CD14-positive monocyte (primary cell): Measurements from ENCODE around the gene TAF5. TPM values are rescaled to one million over a fixed set of nuclear protein-coding genes. Genes with fewer than 3 reads are reported as not detected.

Source experiments
- DNase-seq, 3 donors: peaks; one replicate each; pipeline ENCODE4 v3.0.0-alpha.2; 2011 to 2022
- H2AFZ ChIP-seq: 2 replicates; pipeline ENCODE4 v1.6.0; 2012; ENCODE audit warnings: mild to moderate bottlenecking, low read depth, low read length, inconsistent platforms; ENCODE audit not compliant: insufficient read depth, poor library complexity, severe bottlenecking
- H3K27ac ChIP-seq, 2 donors: 1 replicate in 1 of 2; 2 replicates in 1 of 2; pipeline ENCODE4 v1.5.1; 2012 to 2013; ENCODE audit warnings: low read length in 2 of 2, control low read depth in 1 of 2, inconsistent platforms in 1 of 2, low read depth in 1 of 2, mild to moderate bottlenecking in 1 of 2
- H3K27me3 ChIP-seq, 2 donors: one replicate each; pipeline versions ENCODE4 v1.6.0 to v1.6.1; 2011 to 2013; ENCODE audit warnings: low read length in 2 of 2; ENCODE audit not compliant: control insufficient read depth in 2 of 2, insufficient read depth in 2 of 2
- H3K36me3 ChIP-seq, 2 donors: replicated peaks in 1 of 2; 1 replicate in 1 of 2; 2 replicates in 1 of 2; pipeline versions ENCODE4 v1.5.1 to v1.6.1; 2012 to 2013; ENCODE audit warnings: low read length in 2 of 2, control low read depth in 1 of 2, inconsistent platforms in 1 of 2, mild to moderate bottlenecking in 1 of 2; ENCODE audit not compliant: insufficient read depth in 2 of 2, control insufficient read depth in 1 of 2
- H3K4me1 ChIP-seq, 2 donors: 1 replicate in 1 of 2; 2 replicates in 1 of 2; pipeline versions ENCODE4 v1.5.1 to v1.6.1; 2012 to 2013; ENCODE audit warnings: low read length in 2 of 2, control low read depth in 1 of 2, inconsistent platforms in 1 of 2, mild to moderate bottlenecking in 1 of 2, moderate library complexity in 1 of 2; ENCODE audit not compliant: insufficient read depth in 2 of 2, control insufficient read depth in 1 of 2
- H3K4me2 ChIP-seq: replicated peaks from 2 replicates; pipeline ENCODE3; 2012; ENCODE audit warnings: low read length, moderate library complexity, mild to moderate bottlenecking; ENCODE audit not compliant: poor library complexity, severe bottlenecking; ENCODE audit errors: extremely low read depth
- H3K4me3 ChIP-seq, 3 experiments: fragments of 200-600 bp in 1 of 3; sonication (generic) in 1 of 3; replicated peaks in 1 of 3; 1 replicate in 2 of 3; 2 replicates in 1 of 3; pipeline ENCODE4 v1.5.1; 2011 to 2013; ENCODE audit warnings: low read length in 3 of 3, mild to moderate bottlenecking in 3 of 3, control low read depth in 2 of 3, low read depth in 2 of 3, inconsistent platforms in 1 of 3, moderate library complexity in 1 of 3
- H3K79me2 ChIP-seq: 2 replicates; pipeline ENCODE4 v1.6.0; 2012; ENCODE audit warnings: mild to moderate bottlenecking, control low read depth, inconsistent platforms, low read length, moderate library complexity; ENCODE audit not compliant: insufficient read depth
- H3K9ac ChIP-seq: 2 replicates; pipeline ENCODE4 v1.6.0; 2017; ENCODE audit warnings: low read length, mild to moderate bottlenecking; ENCODE audit not compliant: insufficient read depth, poor library complexity, severe bottlenecking
- H3K9me3 ChIP-seq, 2 donors: replicated peaks in 1 of 2; 1 replicate in 1 of 2; 2 replicates in 1 of 2; pipeline versions ENCODE4 v1.5.1 to v1.6.1; 2012 to 2013; ENCODE audit warnings: low read length in 2 of 2, control low read depth in 1 of 2; ENCODE audit not compliant: control insufficient read depth in 1 of 2, insufficient read depth in 1 of 2
- H4K20me1 ChIP-seq: 2 replicates; pipeline ENCODE4 v1.6.0; 2012; ENCODE audit warnings: mild to moderate bottlenecking, low read length, control low read depth, moderate library complexity; ENCODE audit not compliant: insufficient read depth
- H3K27ac Mint-ChIP-seq, 7 donors: one replicate each; pipeline ENCODE4 v1.8.0; 2020; ENCODE audit warnings: mild to moderate bottlenecking in 7 of 7, mixed read lengths in 7 of 7, moderate library complexity in 6 of 7, inconsistent platforms in 2 of 7
- H3K27me3 Mint-ChIP-seq, 3 donors: one replicate each; pipeline ENCODE4 v1.8.0; 2021 to 2022; ENCODE audit warnings: low read depth in 3 of 3, mild to moderate bottlenecking in 3 of 3, mixed read lengths in 3 of 3, moderate library complexity in 3 of 3, inconsistent platforms in 1 of 3
- H3K36me3 Mint-ChIP-seq, 2 donors: one replicate each; pipeline ENCODE4 v1.8.0; 2020; ENCODE audit warnings: mixed read lengths in 2 of 2, inconsistent platforms in 1 of 2, mild to moderate bottlenecking in 1 of 2
- H3K4me1 Mint-ChIP-seq: one replicate; pipeline ENCODE4 v1.8.0; 2020; ENCODE audit warnings: mild to moderate bottlenecking, mixed read lengths
- H3K4me3 Mint-ChIP-seq, 2 donors: one replicate each; pipeline ENCODE4 v1.8.0; 2020; ENCODE audit warnings: mild to moderate bottlenecking in 2 of 2, mixed read lengths in 2 of 2, moderate library complexity in 1 of 2
- H3K9me3 Mint-ChIP-seq, 7 donors: one replicate each; pipeline ENCODE4 v1.8.0; 2020 to 2022; ENCODE audit warnings: mixed read lengths in 7 of 7, mild to moderate bottlenecking in 6 of 7, moderate library complexity in 6 of 7, inconsistent platforms in 2 of 7
- CTCF ChIP-seq: fragments of 200-600 bp; IDR thresholded peaks from one replicate; pipeline ENCODE4 v1.8.0; 2022; ENCODE audit warnings: antibody characterized with exemption, mild to moderate bottlenecking
- WGBS: methylation state at CpG from one replicate; pipeline ENCODE4 v1.1.5; 2013; ENCODE audit warnings: missing lambda C conversion rate; ENCODE audit not compliant: insufficient coverage; 5-methylcytosine and 5-hydroxymethylcytosine counted together
- intact Hi-C, 2 donors: fragments of 100-400 bp; cut with micrococcal nuclease; formaldehyde crosslinking; loops; one replicate each; pipeline versions ENCODE4 v1.15.0 to v1.15.1; 2023
- polyA plus RNA-seq, 3 donors: library from polyadenylated mRNA; depleted of rRNA in 1 of 3; unstranded in 2 of 3; stranded (reverse) in 1 of 3; fragments of 300-500 nt in 2 of 3; fragments of >200 nt in 1 of 3; fragmentation: Illumina TruSeq in 2 of 3; gene quantifications; 1 replicate in 2 of 3; 2 replicates in 1 of 3; pipeline ENCODE4 v1.2.3, GENCODE V29; 2012 to 2021

TAF5 gene
- polyA plus RNA-seq, 3 donors = 1.0 to 2.4 (median 2.4) TPM

DNA sequence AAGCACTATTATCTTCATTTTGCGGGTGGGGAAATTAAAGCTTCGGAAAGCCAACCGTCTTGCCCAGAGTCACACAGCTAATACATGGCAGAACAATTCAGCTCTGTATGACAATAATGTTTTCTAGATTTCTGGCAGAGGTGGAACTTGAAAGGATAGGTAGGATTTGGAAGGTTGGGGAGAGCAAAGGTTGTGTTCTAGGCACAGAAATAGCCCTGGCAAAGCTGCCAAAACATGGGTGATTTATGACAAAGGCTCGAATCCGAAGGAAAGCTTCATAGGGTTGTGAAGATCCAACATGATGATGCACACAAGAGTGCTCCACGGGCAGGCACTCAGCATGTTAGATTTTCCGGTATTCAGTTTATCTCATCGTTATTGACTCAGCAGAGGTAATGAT lies 47.8 kb downstream of the TAF5 start:
- H3K27ac ChIP-seq = no peak overlapping the region
- TF ChIP-seq CTCF = no peak
- H2AFZ ChIP-seq = no peak overlapping the region
- no peaks in the 10 kb centered on the region for H3K9me3 ChIP-seq
- no peak overlapping the region for H3K4me3 ChIP-seq
- no peaks in the 10 kb centered on the region for H3K4me1 ChIP-seq
- no peak for DNase-seq
- H3K36me3 ChIP-seq = peaks cover 90 to 99% of the 10 kb centered on the region in 2 donors
- Mint-ChIP-seq H3K27me3 (no peaks in the 10 kb centered on the region), H3K27ac (peak overlapping the region in 3 of 7 donors; percentile 1 to 20 (median 4)), H3K4me3 (no peak overlapping the region), H3K4me1 (no peaks in the 10 kb centered on the region), H3K36me3 (peaks cover 74 to 93% of the 10 kb centered on the region in 2 donors), H3K9me3 (no peaks in the 10 kb centered on the region)
- H3K4me2 ChIP-seq = no peak overlapping the region
- H3K79me2 ChIP-seq = no peaks in the 10 kb centered on the region
- H4K20me1 ChIP-seq = no peaks in the 10 kb centered on the region
- no peaks in the 10 kb centered on the region for H3K27me3 ChIP-seq
- intact Hi-C loops = loop anchor here in 1 of 2 donors (1.0 kb wide), 1 partner anchor 70 kb away; no protein-coding TSS in a partner anchor
- no peak overlapping the region for H3K9ac ChIP-seq
- WGBS = 95% methylated on average over 4 of the region's 8 CpGs

DNA sequence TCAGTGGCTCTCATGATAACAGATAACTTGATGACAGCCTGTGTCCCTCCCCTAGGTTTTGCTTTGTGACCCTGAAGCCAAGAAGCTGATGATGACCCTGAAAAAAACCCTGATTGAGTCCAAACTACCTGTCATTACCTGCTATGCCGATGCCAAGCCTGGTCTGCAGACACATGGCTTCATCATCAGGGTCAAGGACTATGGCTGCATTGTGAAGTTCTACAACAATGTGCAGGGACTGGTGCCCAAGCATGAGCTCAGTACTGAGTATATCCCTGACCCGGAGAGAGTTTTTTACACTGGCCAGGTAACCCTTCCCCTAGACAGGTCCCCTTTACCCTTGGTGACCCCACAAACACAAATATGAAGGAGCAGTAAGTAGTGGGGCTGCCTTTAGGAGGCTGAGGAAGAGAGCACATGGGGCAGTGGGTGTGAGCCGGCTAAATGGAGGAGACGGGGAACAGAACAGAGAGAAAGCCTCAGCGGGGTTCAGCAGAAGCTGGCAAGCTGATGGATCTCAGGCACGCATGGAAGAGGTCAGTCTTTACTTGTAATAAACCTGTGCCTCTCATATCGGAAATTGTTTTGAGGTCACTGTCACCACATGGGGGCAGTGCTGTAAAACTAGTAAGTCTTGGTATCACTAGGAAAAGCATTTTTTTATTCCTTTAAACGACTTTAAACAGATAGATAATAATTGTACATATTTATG lies 48.8 kb downstream of the TAF5 start:
- Histone ChIP-seq H4K20me1 (no peaks in the 10 kb centered on the region), H3K4me1 (no peaks in the 10 kb centered on the region), H3K9ac (no peak overlapping the region), H3K9me3 (no peaks in the 10 kb centered on the region), H3K79me2 (no peaks in the 10 kb centered on the region), H3K4me3 (no peak overlapping the region), H3K4me2 (no peak overlapping the region), H3K36me3 (peaks cover 91 to 98% of the 10 kb centered on the region in 2 donors), H3K27me3 (no peaks in the 10 kb centered on the region), H3K27ac (no peak overlapping the region), H2AFZ (no peak overlapping the region)
- TF ChIP-seq CTCF = peak; percentile 81
- 88% methylated on average over 4 of the region's 8 CpGs for WGBS
- Mint-ChIP-seq H3K4me1 (no peaks in the 10 kb centered on the region), H3K36me3 (peaks cover 81 to 95% of the 10 kb centered on the region in 2 donors), H3K27me3 (no peaks in the 10 kb centered on the region), H3K4me3 (no peak overlapping the region), H3K27ac (no peak overlapping the region), H3K9me3 (no peaks in the 10 kb centered on the region)
- peak; percentile 38 to 66 (median 57) for DNase-seq
- intact Hi-C loops = loop anchor here in 1 of 2 donors (1.0 kb wide), 1 partner anchor 69 kb away; no protein-coding TSS in a partner anchor
